Measurements from ENCODE around the gene DAPK1.
A peak's percentile ranks its signal among the peaks of the same experiment; 100 is the strongest.
"Not testable (repeated sequence)": the region's sequence is repeated elsewhere in the genome, so short reads cannot be mapped to it uniquely, and the experiment has no call there.

Gene DAPK1

DNA sequence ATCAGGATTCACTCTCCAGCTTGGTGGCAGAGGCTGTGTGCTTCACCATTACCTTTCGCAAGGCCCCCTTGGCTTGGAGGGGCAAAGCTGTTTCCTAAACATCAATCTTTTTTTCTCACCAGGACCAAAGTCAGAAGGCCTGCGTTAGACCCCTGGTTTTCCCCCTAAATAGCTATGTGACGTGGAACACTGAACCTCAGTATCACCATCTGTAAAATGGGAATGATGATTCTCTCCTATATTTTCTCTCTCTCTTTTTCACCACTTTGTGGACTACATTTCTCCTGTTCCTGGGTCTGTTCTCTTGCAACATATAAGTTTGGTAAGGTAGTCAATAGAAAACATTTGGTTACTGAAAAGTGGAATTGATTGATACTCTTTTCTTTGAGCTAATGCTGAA lies 50.5 kb downstream of the DAPK1 start:
- Histone ChIP-seq H3K27ac (ENCODE audit: low read length) (peak overlapping the region; percentile 25), H3K36me3 (ENCODE audit: control insufficient read depth in 1 of 2, insufficient read depth in 2 of 2, low read length in 2 of 2) (no peaks in the 10 kb centered on the region), H3K4me3 (ENCODE audit: low read depth in 1 of 2, low read length in 2 of 2) (no peak overlapping the region), H3K27me3 (ENCODE audit: low read depth, low read length) (no peaks in the 10 kb centered on the region), H3K4me1 (ENCODE audit: control insufficient read depth in 1 of 2, insufficient read depth in 2 of 2, low read length in 2 of 2) (peaks cover 0 to 14% of the 10 kb centered on the region in 2 donors), H3K9me3 (ENCODE audit: control insufficient read depth in 1 of 2, low read length in 2 of 2) (no peaks in the 10 kb centered on the region)

GRCh38 chr9:87549088-87549487 lies 51.4 kb downstream of the DAPK1 start:
- H3K4me3 ChIP-seq (ENCODE audit: low read depth in 1 of 2, low read length in 2 of 2); H3K9me3 ChIP-seq (ENCODE audit: control insufficient read depth in 1 of 2, low read length in 2 of 2); H3K27me3 ChIP-seq (ENCODE audit: low read depth, low read length); H3K36me3 ChIP-seq (ENCODE audit: control insufficient read depth in 1 of 2, insufficient read depth in 2 of 2, low read length in 2 of 2); H3K27ac ChIP-seq (ENCODE audit: low read length): not testable (repeated sequence)
- peaks cover 0 to 23% of the 10 kb centered on the region in 2 donors for H3K4me1 ChIP-seq (ENCODE audit: control insufficient read depth in 1 of 2, insufficient read depth in 2 of 2, low read length in 2 of 2)

DNA sequence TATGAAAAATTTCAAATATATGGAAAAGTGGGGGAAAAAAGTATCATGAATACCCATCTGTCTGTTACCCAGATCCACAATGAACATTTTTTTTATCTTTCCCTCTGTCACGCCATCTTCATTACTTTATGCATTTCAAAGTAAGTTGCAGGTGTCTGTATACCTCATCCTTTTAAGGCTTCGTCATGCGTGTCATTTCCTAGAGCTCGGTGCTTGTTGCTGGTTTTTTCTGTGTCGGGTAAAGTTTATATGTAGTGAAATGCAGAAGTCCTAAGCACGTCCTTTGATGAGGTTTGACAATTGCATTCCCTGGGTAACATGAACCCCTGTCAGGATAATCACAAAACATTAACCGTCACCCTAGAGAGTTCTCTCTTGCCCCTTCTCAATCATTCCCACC lies 52.1 kb downstream of the DAPK1 start:
- Histone ChIP-seq H3K36me3 (ENCODE audit: control insufficient read depth in 1 of 2, insufficient read depth in 2 of 2, low read length in 2 of 2) (no peaks in the 10 kb centered on the region), H3K4me1 (ENCODE audit: control insufficient read depth in 1 of 2, insufficient read depth in 2 of 2, low read length in 2 of 2) (peaks cover 5 to 23% of the 10 kb centered on the region in 2 donors), H3K9me3 (ENCODE audit: control insufficient read depth in 1 of 2, low read length in 2 of 2) (no peaks in the 10 kb centered on the region), H3K27ac (ENCODE audit: low read length) (no peak overlapping the region), H3K27me3 (ENCODE audit: low read depth, low read length) (no peaks in the 10 kb centered on the region), H3K4me3 (ENCODE audit: low read depth in 1 of 2, low read length in 2 of 2) (no peak overlapping the region)

GRCh38 chr9:87550253-87550954 lies 52.7 kb downstream of the DAPK1 start:
- Histone ChIP-seq H3K4me1 (ENCODE audit: control insufficient read depth in 1 of 2, insufficient read depth in 2 of 2, low read length in 2 of 2) (peaks cover 5 to 23% of the 10 kb centered on the region in 2 donors), H3K27me3 (ENCODE audit: low read depth, low read length) (no peaks in the 10 kb centered on the region), H3K9me3 (ENCODE audit: control insufficient read depth in 1 of 2, low read length in 2 of 2) (no peaks in the 10 kb centered on the region), H3K4me3 (ENCODE audit: low read depth in 1 of 2, low read length in 2 of 2) (no peak overlapping the region), H3K36me3 (ENCODE audit: control insufficient read depth in 1 of 2, insufficient read depth in 2 of 2, low read length in 2 of 2) (no peaks in the 10 kb centered on the region), H3K27ac (ENCODE audit: low read length) (no peak overlapping the region)

- peaks cover 9 to 34% of the 10 kb centered on the region in 2 donors for H3K4me1 ChIP-seq (ENCODE audit: control insufficient read depth in 1 of 2, insufficient read depth in 2 of 2, low read length in 2 of 2)
- no peaks in the 10 kb centered on the region for H3K9me3 ChIP-seq (ENCODE audit: control insufficient read depth in 1 of 2, low read length in 2 of 2)
- H3K36me3 ChIP-seq (ENCODE audit: control insufficient read depth in 1 of 2, insufficient read depth in 2 of 2, low read length in 2 of 2): no peaks in the 10 kb centered on the region
- H3K27ac ChIP-seq (ENCODE audit: low read length): no peak overlapping the region
- no peaks in the 10 kb centered on the region for H3K27me3 ChIP-seq (ENCODE audit: low read depth, low read length)
- no peak overlapping the region for H3K4me3 ChIP-seq (ENCODE audit: low read depth in 1 of 2, low read length in 2 of 2)
Observed at GRCh38 chr9:87551772-87552217, 54.1 kb downstream of the DAPK1 start.

- peak overlapping the region; percentile 72 for H3K27ac ChIP-seq (ENCODE audit: low read length)
- peaks cover 16 to 46% of the 10 kb centered on the region in 2 donors for H3K4me1 ChIP-seq (ENCODE audit: control insufficient read depth in 1 of 2, insufficient read depth in 2 of 2, low read length in 2 of 2)
Observed at GRCh38 chr9:87554171-87554910, 56.7 kb downstream of the DAPK1 start.

GRCh38 chr9:87554976-87555375 lies 57.3 kb downstream of the DAPK1 start:
- Histone ChIP-seq H3K27ac (ENCODE audit: low read length) (peak overlapping the region; percentile 72), H3K4me3 (ENCODE audit: low read depth in 1 of 2, low read length in 2 of 2) (no peak overlapping the region), H3K27me3 (ENCODE audit: low read depth, low read length) (no peaks in the 10 kb centered on the region), H3K36me3 (ENCODE audit: control insufficient read depth in 1 of 2, insufficient read depth in 2 of 2, low read length in 2 of 2) (no peaks in the 10 kb centered on the region), H3K4me1 (ENCODE audit: control insufficient read depth in 1 of 2, insufficient read depth in 2 of 2, low read length in 2 of 2) (peaks cover 16 to 46% of the 10 kb centered on the region in 2 donors), H3K9me3 (ENCODE audit: control insufficient read depth in 1 of 2, low read length in 2 of 2) (no peaks in the 10 kb centered on the region)

More at GRCh38 chr9:87554171-87554910, 56.7 kb downstream of the DAPK1 start:
- Histone ChIP-seq H3K4me3 (ENCODE audit: low read depth in 1 of 2, low read length in 2 of 2) (no peak overlapping the region), H3K36me3 (ENCODE audit: control insufficient read depth in 1 of 2, insufficient read depth in 2 of 2, low read length in 2 of 2) (no peaks in the 10 kb centered on the region), H3K9me3 (ENCODE audit: control insufficient read depth in 1 of 2, low read length in 2 of 2) (no peaks in the 10 kb centered on the region), H3K27me3 (ENCODE audit: low read depth, low read length) (no peaks in the 10 kb centered on the region)

DNA sequence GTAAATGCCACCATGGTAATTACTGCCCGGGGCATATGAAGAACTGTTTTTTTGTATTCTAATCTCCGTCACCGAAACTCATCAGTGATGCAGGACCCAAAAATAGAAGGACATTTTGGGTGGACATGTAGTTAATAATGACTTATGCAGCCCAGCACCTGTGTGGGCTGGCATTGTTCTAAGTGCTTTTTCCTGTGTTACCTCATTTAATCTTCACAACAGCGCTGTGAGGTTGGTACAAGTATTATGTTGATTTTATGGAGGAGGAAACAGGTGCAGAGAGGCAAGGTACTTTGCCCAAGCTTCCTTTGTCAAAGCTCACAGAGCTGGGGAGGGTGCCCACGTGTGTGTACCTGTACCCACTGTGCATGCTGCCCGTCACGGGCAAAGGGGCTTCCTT lies 58.4 kb downstream of the DAPK1 start:
- H3K4me1 ChIP-seq (ENCODE audit: control insufficient read depth in 1 of 2, insufficient read depth in 2 of 2, low read length in 2 of 2): peaks cover 16 to 38% of the 10 kb centered on the region in 2 donors
- H3K4me3 ChIP-seq (ENCODE audit: low read depth in 1 of 2, low read length in 2 of 2): no peak overlapping the region
- no peaks in the 10 kb centered on the region for H3K9me3 ChIP-seq (ENCODE audit: control insufficient read depth in 1 of 2, low read length in 2 of 2)
- no peaks in the 10 kb centered on the region for H3K27me3 ChIP-seq (ENCODE audit: low read depth, low read length)
- no peak overlapping the region for H3K27ac ChIP-seq (ENCODE audit: low read length)
- no peaks in the 10 kb centered on the region for H3K36me3 ChIP-seq (ENCODE audit: control insufficient read depth in 1 of 2, insufficient read depth in 2 of 2, low read length in 2 of 2)

- Histone ChIP-seq H3K27ac (ENCODE audit: low read length) (no peak overlapping the region), H3K27me3 (ENCODE audit: low read depth, low read length) (no peaks in the 10 kb centered on the region), H3K9me3 (ENCODE audit: control insufficient read depth in 1 of 2, low read length in 2 of 2) (no peaks in the 10 kb centered on the region), H3K4me1 (ENCODE audit: control insufficient read depth in 1 of 2, insufficient read depth in 2 of 2, low read length in 2 of 2) (peaks cover 16 to 39% of the 10 kb centered on the region in 2 donors), H3K36me3 (ENCODE audit: control insufficient read depth in 1 of 2, insufficient read depth in 2 of 2, low read length in 2 of 2) (no peaks in the 10 kb centered on the region), H3K4me3 (ENCODE audit: low read depth in 1 of 2, low read length in 2 of 2) (no peak overlapping the region)
Observed at GRCh38 chr9:87556821-87557220, 59.2 kb downstream of the DAPK1 start.

DNA sequence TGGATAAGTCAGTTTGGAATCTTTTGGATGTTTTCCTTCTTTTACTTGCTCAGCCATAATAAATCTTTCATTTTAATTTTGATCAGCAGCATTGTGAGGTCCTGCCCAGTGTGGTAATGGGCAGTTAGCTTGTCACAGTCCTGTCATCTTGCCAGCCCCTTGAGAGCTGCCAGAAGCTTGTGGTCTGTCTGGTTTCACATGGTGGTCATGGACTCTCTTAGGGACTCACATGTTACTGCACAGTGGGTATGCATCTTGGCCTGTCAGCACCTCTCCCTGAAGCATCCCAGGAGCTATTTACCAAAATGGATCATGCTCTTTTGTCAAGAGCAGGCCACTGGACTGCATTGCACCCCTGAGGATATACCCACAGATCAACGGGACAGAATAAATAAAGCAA lies 60.3 kb downstream of the DAPK1 start:
- H3K4me1 ChIP-seq (ENCODE audit: control insufficient read depth in 1 of 2, insufficient read depth in 2 of 2, low read length in 2 of 2): peaks cover 16 to 43% of the 10 kb centered on the region in 2 donors
- no peak overlapping the region for H3K4me3 ChIP-seq (ENCODE audit: low read depth in 1 of 2, low read length in 2 of 2)
- no peak overlapping the region for H3K27ac ChIP-seq (ENCODE audit: low read length)
- no peaks in the 10 kb centered on the region for H3K9me3 ChIP-seq (ENCODE audit: control insufficient read depth in 1 of 2, low read length in 2 of 2)
- H3K36me3 ChIP-seq (ENCODE audit: control insufficient read depth in 1 of 2, insufficient read depth in 2 of 2, low read length in 2 of 2): no peaks in the 10 kb centered on the region
- H3K27me3 ChIP-seq (ENCODE audit: low read depth, low read length): no peaks in the 10 kb centered on the region

- no peak overlapping the region for H3K27ac ChIP-seq (ENCODE audit: low read length)
- no peaks in the 10 kb centered on the region for H3K36me3 ChIP-seq (ENCODE audit: control insufficient read depth in 1 of 2, insufficient read depth in 2 of 2, low read length in 2 of 2)
- peaks cover 16 to 43% of the 10 kb centered on the region in 2 donors for H3K4me1 ChIP-seq (ENCODE audit: control insufficient read depth in 1 of 2, insufficient read depth in 2 of 2, low read length in 2 of 2)
- no peak overlapping the region for H3K4me3 ChIP-seq (ENCODE audit: low read depth in 1 of 2, low read length in 2 of 2)
- no peaks in the 10 kb centered on the region for H3K9me3 ChIP-seq (ENCODE audit: control insufficient read depth in 1 of 2, low read length in 2 of 2)
- H3K27me3 ChIP-seq (ENCODE audit: low read depth, low read length): no peaks in the 10 kb centered on the region
Observed at GRCh38 chr9:87558606-87559190, 61.0 kb downstream of the DAPK1 start.

Measured in muscle layer of duodenum (tissue), 2 donors.